Measurements from ENCODE around the gene KLHL8. TPM values are rescaled to one million over a fixed set of nuclear protein-coding genes. Genes with fewer than 3 reads are reported as not detected.

Gene KLHL8
- total RNA-seq, 1 donor from 2014 or later = 7.6 TPM

DNA sequence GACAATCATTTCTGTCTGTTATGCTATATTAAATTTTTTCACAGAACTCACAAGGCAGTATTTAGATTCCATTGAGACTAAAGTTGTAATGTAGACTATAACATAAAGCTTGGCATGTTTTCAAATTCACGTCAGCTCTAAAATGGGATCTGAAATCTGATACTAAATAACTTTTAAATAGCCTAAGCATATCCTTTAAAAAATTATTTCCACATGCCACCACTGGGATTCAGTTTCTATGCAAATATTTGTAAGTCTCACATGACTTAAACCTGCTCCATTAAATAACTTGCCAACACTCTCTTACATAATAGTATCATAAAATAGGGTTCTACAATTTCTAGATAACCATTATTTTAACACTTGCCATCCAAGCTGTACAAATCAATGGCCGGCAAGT is 32.4 kb downstream of the KLHL8 start:
- Histone ChIP-seq H3K4me3 (ENCODE audit: low read depth, low read length) (no peak overlapping the region), H3K27me3 (ENCODE audit: control insufficient read depth, insufficient read depth, low read length) (no peaks in the 10 kb centered on the region), H3K36me3 (ENCODE audit: control insufficient read depth, insufficient read depth, low read length) (no peaks in the 10 kb centered on the region)
- TF ChIP-seq, protein P1, sequence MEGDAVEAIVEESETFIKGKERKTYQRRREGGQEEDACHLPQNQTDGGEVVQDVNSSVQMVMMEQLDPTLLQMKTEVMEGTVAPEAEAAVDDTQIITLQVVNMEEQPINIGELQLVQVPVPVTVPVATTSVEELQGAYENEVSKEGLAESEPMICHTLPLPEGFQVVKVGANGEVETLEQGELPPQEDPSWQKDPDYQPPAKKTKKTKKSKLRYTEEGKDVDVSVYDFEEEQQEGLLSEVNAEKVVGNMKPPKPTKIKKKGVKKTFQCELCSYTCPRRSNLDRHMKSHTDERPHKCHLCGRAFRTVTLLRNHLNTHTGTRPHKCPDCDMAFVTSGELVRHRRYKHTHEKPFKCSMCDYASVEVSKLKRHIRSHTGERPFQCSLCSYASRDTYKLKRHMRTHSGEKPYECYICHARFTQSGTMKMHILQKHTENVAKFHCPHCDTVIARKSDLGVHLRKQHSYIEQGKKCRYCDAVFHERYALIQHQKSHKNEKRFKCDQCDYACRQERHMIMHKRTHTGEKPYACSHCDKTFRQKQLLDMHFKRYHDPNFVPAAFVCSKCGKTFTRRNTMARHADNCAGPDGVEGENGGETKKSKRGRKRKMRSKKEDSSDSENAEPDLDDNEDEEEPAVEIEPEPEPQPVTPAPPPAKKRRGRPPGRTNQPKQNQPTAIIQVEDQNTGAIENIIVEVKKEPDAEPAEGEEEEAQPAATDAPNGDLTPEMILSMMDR (IDR thresholded peaks at IDR 0.05; ENCODE audit: insufficient read depth, low read length, poor library complexity, severe bottlenecking) = no peak
- DNase-seq (ENCODE audit: low read depth) = no peak

DNA sequence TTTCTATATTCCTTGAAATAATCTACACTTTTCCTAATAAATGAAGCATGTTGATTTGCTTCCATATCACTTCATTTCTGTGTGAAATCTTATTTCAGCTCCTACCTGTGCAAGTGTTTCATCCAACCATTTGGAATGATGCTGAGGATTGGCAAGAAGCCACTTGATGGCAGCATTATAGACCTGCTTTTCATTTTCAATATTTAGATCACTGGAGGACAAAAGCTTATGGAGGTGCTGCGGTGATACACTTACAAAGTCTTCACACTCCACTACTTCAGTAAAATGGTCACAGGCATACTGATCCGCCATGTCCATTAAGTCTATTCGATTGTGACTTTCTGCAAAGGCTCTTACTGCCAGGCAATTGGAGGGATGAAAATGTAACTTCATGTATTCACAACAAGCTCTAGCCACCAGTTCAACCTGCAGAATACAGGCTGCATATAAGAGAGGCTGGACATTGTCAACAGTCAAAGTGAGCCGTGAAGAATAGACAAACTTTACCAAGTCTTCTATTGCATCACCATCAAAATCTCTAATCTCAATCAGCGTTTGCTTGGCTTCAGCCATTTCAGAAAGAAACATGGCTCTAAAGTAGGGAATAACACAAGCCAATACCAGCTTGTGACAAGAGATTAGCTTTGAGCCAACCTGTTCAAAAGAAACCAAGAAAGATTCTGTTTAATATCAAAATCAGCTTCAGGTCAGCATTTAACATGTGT is 35.1 kb downstream of the KLHL8 start:
- DNase-seq (ENCODE audit: low read depth) = no peak
- TF ChIP-seq, protein P1 (IDR thresholded peaks at IDR 0.05; ENCODE audit: insufficient read depth, low read length, poor library complexity, severe bottlenecking) = no peak
- Histone ChIP-seq H3K27me3 (ENCODE audit: control insufficient read depth, insufficient read depth, low read length) (no peaks in the 10 kb centered on the region), H3K4me3 (ENCODE audit: low read depth, low read length) (no peak overlapping the region), H3K36me3 (ENCODE audit: control insufficient read depth, insufficient read depth, low read length) (no peaks in the 10 kb centered on the region)

DNA sequence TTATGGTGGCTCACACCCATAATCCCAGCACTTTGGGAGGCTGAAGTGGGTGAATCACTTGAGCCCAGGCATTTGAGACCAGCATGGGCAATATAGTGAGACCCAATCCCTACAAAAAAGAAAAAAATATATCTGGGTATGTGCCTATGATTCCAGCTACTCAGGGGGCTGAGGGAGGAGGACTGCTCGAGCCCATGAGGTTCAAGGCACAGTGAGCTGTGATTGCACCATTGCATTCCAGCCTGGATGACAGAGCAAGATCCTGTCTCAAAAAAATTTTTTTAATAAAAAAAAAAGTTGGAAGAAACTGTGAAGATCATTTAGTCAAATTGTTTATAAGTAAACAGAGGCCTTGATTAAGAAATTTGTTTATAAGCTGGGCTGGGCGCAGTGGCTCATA is 39.7 kb downstream of the KLHL8 start:
- TF ChIP-seq, protein P1 (IDR thresholded peaks at IDR 0.05; ENCODE audit: insufficient read depth, low read length, poor library complexity, severe bottlenecking) = no peak
- H3K36me3 ChIP-seq (ENCODE audit: control insufficient read depth, insufficient read depth, low read length) = no peaks in the 10 kb centered on the region
- DNase-seq (ENCODE audit: low read depth) = no peak
- no peak overlapping the region for H3K4me3 ChIP-seq (ENCODE audit: low read depth, low read length)
- no peaks in the 10 kb centered on the region for H3K27me3 ChIP-seq (ENCODE audit: control insufficient read depth, insufficient read depth, low read length)

DNA sequence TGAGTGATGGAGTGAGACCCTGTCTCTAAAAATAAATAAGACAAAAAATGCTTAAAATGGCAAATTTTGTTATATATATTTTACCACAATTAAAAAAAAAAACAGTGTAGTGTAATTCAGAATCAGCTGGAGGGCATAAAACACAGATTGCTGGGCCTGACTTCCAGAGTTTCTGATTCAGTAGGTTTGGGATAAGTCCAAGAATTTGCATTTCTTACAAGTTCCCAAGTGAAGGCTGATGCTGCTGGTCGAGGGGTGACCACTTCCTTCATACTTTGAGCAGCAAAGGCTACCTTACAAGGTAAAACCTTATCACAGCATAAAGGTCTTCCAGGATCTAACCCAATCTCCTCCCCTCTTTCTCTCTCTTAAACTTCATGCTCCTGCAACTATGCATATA is 40.7 kb downstream of the KLHL8 start:
- DNase-seq (ENCODE audit: low read depth) = peak; percentile 7
- H3K27me3 ChIP-seq (ENCODE audit: control insufficient read depth, insufficient read depth, low read length) = no peaks in the 10 kb centered on the region
- no peaks in the 10 kb centered on the region for H3K36me3 ChIP-seq (ENCODE audit: control insufficient read depth, insufficient read depth, low read length)
- no peak overlapping the region for H3K4me3 ChIP-seq (ENCODE audit: low read depth, low read length)
- TF ChIP-seq, protein P1 (IDR thresholded peaks at IDR 0.05; ENCODE audit: insufficient read depth, low read length, poor library complexity, severe bottlenecking) = no peak

DNA sequence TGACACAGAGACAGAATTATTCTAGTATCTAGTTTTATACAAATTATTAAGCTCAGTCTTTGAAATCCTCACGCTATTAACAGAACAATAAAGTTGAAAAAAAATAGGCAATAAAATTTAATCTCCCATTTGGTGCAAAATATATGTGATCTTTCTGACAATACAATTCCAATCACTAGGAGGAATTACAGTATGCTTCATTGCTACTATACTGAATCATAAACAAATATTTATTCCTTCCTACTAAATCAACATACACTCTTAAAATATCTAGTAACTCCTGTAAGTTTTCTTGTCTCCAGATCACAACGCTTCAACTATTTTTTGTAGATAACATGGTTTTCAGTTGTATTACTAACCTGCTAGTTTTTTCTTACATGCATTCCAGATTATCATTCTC is 45.7 kb downstream of the KLHL8 start:
- Histone ChIP-seq H3K4me3 (ENCODE audit: low read depth, low read length) (no peak overlapping the region), H3K27me3 (ENCODE audit: control insufficient read depth, insufficient read depth, low read length) (no peaks in the 10 kb centered on the region), H3K36me3 (ENCODE audit: control insufficient read depth, insufficient read depth, low read length) (no peaks in the 10 kb centered on the region)
- DNase-seq (ENCODE audit: low read depth) = no peak
- TF ChIP-seq, protein P1 (IDR thresholded peaks at IDR 0.05; ENCODE audit: insufficient read depth, low read length, poor library complexity, severe bottlenecking) = no peak

DNA sequence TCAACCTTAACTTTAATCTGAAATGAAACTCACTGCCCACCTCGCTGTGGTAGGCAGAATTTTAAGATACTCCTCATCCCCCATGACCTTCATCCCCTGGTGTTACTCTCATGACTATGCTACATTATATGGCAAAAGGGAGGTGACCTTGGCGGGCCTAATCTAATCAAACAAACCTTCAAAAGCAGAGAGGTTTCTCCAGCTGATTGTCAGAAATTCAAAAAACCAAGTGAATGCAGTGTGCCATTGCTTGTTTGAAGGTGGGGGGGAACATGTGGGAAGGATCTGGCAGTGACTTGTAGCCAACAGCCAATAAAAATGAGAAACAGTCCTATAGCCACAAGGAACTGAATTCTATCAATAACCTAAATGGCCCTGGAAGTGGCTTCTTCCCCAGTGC is 48.5 kb downstream of the KLHL8 start:
- Histone ChIP-seq H3K4me3 (ENCODE audit: low read depth, low read length) (no peak overlapping the region), H3K27me3 (ENCODE audit: control insufficient read depth, insufficient read depth, low read length) (no peaks in the 10 kb centered on the region), H3K36me3 (ENCODE audit: control insufficient read depth, insufficient read depth, low read length) (no peaks in the 10 kb centered on the region)
- no peak for DNase-seq (ENCODE audit: low read depth)
- TF ChIP-seq, protein P1 (IDR thresholded peaks at IDR 0.05; ENCODE audit: insufficient read depth, low read length, poor library complexity, severe bottlenecking) = no peak
